RPMI8226 (cell line): ENCODE results near the gene CHD5.
"Not testable (repeated sequence)": the region's sequence is repeated elsewhere in the genome, so short reads cannot be mapped to it uniquely, and the experiment has no call there.

ENCODE experiments used
- DNase-seq: peaks from one replicate; pipeline ENCODE4 v3.0.0-alpha.2; 2015

CHD5 gene

GRCh38 chr1:6180268-6180706 is at the start of gene CHD5:
Gene CHD5, minus strand, starts transcription at chr1:6180321. Its CDS starts 298 bp downstream, at chr1:6180023.
- no peak for DNase-seq

GRCh38 chr1:6225651-6226050 is 45.5 kb upstream of the CHD5 start:
- no peak for DNase-seq

- no peak for DNase-seq
These were observed 44.6 kb upstream of the CHD5 start for GRCh38 chr1:6224718-6225117.

- no peak for DNase-seq
These were observed 43.5 kb upstream of the CHD5 start for GRCh38 chr1:6223617-6224016.

- DNase-seq: no peak
These were observed 42.5 kb upstream of the CHD5 start for GRCh38 chr1:6222636-6223035.

- DNase-seq: no peak
These were observed 41.2 kb upstream of the CHD5 start for GRCh38 chr1:6221210-6221784.

- DNase-seq: no peak
These were observed 40.1 kb upstream of the CHD5 start for GRCh38 chr1:6220236-6220635.

- DNase-seq: not testable (repeated sequence)
These were observed 39.5 kb upstream of the CHD5 start for GRCh38 chr1:6219641-6220040.

- DNase-seq: peak; percentile 42
These were observed 38.4 kb upstream of the CHD5 start for GRCh38 chr1:6218375-6219164.

GRCh38 chr1:6212193-6212959 is 32.3 kb upstream of the CHD5 start:
- no peak for DNase-seq

- DNase-seq: no peak
These were observed 31.6 kb upstream of the CHD5 start for GRCh38 chr1:6211731-6212130.

- no peak for DNase-seq
These were observed 30.7 kb upstream of the CHD5 start for GRCh38 chr1:6210591-6211355.

- peak; percentile 78 for DNase-seq
These were observed 29.8 kb upstream of the CHD5 start for GRCh38 chr1:6209661-6210580.

GRCh38 chr1:6208723-6209660 is 28.9 kb upstream of the CHD5 start:
- DNase-seq: peak; percentile 89

- no peak for DNase-seq
These were observed 27.8 kb upstream of the CHD5 start for GRCh38 chr1:6207921-6208320.

GRCh38 chr1:6207075-6207885 is 27.2 kb upstream of the CHD5 start:
- no peak for DNase-seq

GRCh38 chr1:6206520-6206855 is 26.4 kb upstream of the CHD5 start:
- no peak for DNase-seq

GRCh38 chr1:6205849-6206519 is 25.9 kb upstream of the CHD5 start, which contains the start of gene RNF207:
Gene RNF207, plus strand, starts transcription at chr1:6206119. Its CDS starts 417 bp downstream, at chr1:6206536.
- peak; percentile 86 for DNase-seq

- DNase-seq: no peak
These were observed 22.1 kb upstream of the CHD5 start for GRCh38 chr1:6202256-6202655.
